Keratinocyte (primary cell): ENCODE data around the gene KLLN. TPM values are rescaled to one million over a fixed set of nuclear protein-coding genes. Genes with fewer than 3 reads are reported as not detected.
A peak's percentile ranks its signal among the peaks of the same experiment; 100 is the strongest.

ENCODE experiments used
- DNase-seq: peaks from one replicate; pipeline ENCODE4 v3.0.0-alpha.2; 2011; ENCODE audit warnings: low read depth, missing footprints, low spot score
- FAIRE-seq: peaks from 2 replicates; lab custom pipeline; 2011; peaks lifted over from hg19 to GRCh38; lab: Jason Lieb, UNC
- H2AFZ ChIP-seq: 2 replicates; pipeline ENCODE4 v1.6.0; 2012; ENCODE audit warnings: low read length, control low read depth, inconsistent platforms; ENCODE audit not compliant: control insufficient read depth
- H3K27ac ChIP-seq: 2 replicates; pipeline ENCODE4 v1.5.1; 2011; ENCODE audit warnings: low read length; ENCODE audit not compliant: control insufficient read depth, insufficient read depth
- H3K27me3 ChIP-seq: 3 replicates; pipeline ENCODE4 v1.6.0; 2011; ENCODE audit warnings: low read length; ENCODE audit not compliant: control insufficient read depth, insufficient read depth; ENCODE audit errors: extremely low read depth
- H3K36me3 ChIP-seq, 2 experiments: 2 replicates in 1 of 2; 3 replicates in 1 of 2; pipeline ENCODE4 v1.5.1; 2011; ENCODE audit warnings: low read length in 2 of 2, mild to moderate bottlenecking in 1 of 2; ENCODE audit not compliant: control insufficient read depth in 2 of 2, insufficient read depth in 2 of 2; ENCODE audit errors: extremely low read depth in 1 of 2
- H3K4me1 ChIP-seq: 3 replicates; pipeline ENCODE4 v1.5.1; 2011; ENCODE audit warnings: low read length; ENCODE audit not compliant: control insufficient read depth, insufficient read depth; ENCODE audit errors: extremely low read depth
- H3K4me2 ChIP-seq: 3 replicates; pipeline ENCODE4 v1.6.0; 2011; ENCODE audit warnings: low read depth, low read length; ENCODE audit not compliant: control insufficient read depth, insufficient read depth; ENCODE audit errors: extremely low read depth
- H3K4me3 ChIP-seq, 3 experiments: fragments of 200-600 bp in 1 of 3; sonication (generic) in 1 of 3; 2 replicates in 2 of 3; 3 replicates in 1 of 3; pipeline ENCODE4 v1.5.1; 2011 to 2016; ENCODE audit warnings: low read length in 3 of 3, mild to moderate bottlenecking in 3 of 3, control low read depth in 2 of 3, inconsistent platforms in 1 of 3, low read depth in 1 of 3, mixed read lengths in 1 of 3, mixed run types in 1 of 3, moderate library complexity in 1 of 3; ENCODE audit not compliant: control insufficient read depth in 2 of 3, insufficient read depth in 2 of 3; ENCODE audit errors: extremely low read depth in 1 of 3
- H3K79me2 ChIP-seq: 2 replicates; pipeline ENCODE4 v1.6.0; 2012; ENCODE audit warnings: low read length; ENCODE audit not compliant: control insufficient read depth, insufficient read depth
- H3K9ac ChIP-seq: 3 replicates; pipeline ENCODE4 v1.6.0; 2011; ENCODE audit warnings: low read length; ENCODE audit not compliant: control insufficient read depth, insufficient read depth; ENCODE audit errors: extremely low read depth
- H3K9me1 ChIP-seq: 3 replicates; pipeline ENCODE4 v1.6.0; 2011; ENCODE audit warnings: low read length; ENCODE audit not compliant: control insufficient read depth, insufficient read depth; ENCODE audit errors: extremely low read depth
- H3K9me3 ChIP-seq: 2 replicates; pipeline ENCODE4 v1.5.1; 2012; ENCODE audit warnings: low read depth, low read length; ENCODE audit not compliant: control insufficient read depth
- H4K20me1 ChIP-seq: 3 replicates; pipeline ENCODE4 v1.6.0; 2011; ENCODE audit warnings: low read length; ENCODE audit not compliant: control insufficient read depth, insufficient read depth; ENCODE audit errors: extremely low read depth
- CTCF ChIP-seq, 3 experiments: IDR thresholded peaks in 1 of 3; conservative IDR thresholded peaks in 1 of 3; optimal IDR thresholded peaks in 1 of 3; 2 replicates in 2 of 3; 3 replicates in 1 of 3; pipeline versions ENCODE3 to v1.5.1; 2011; ENCODE audit warnings: low read length in 3 of 3, mild to moderate bottlenecking in 3 of 3, moderate library complexity in 2 of 3, control low read depth in 1 of 3, inconsistent platforms in 1 of 3; ENCODE audit not compliant: insufficient read depth in 2 of 3; ENCODE audit errors: extremely low read depth in 1 of 3
- EZH2 ChIP-seq: IDR thresholded peaks from one replicate; pipeline ENCODE4 v1.6.1; 2012; ENCODE audit warnings: inconsistent platforms, mild to moderate bottlenecking, low read length, moderate library complexity
- dilution Hi-C: fragments of 300-500 bp; cut with MboI; formaldehyde crosslinking; loops from one replicate; pipeline ENCODE4 v1.7.0; 2020; ENCODE audit warnings: low sequenced_read_pairs; ENCODE audit not compliant: extremely low pct_ligation_motif_present
- polyA plus RNA-seq, 5 experiments: library from polyadenylated mRNA; depleted of rRNA in 3 of 5; stranded (reverse) in 3 of 5; stranded (forward) in 1 of 5; unstranded in 1 of 5; fragments of >200 nt; gene quantifications; 1 replicate in 1 of 5; 2 replicates in 3 of 5; 3 replicates in 1 of 5; pipeline versions ENCODE4 v1.2.1 to v1.2.3, GENCODE V29; 2011 to 2012; ENCODE audit warnings: missing spikeins in 2 of 5, low read depth in 1 of 5, low replicate concordance in 1 of 5

Gene KLLN
- polyA plus RNA-seq, 1 donor (not counting 4 experiments of a cell fraction or from before 2014, with no cell fraction given), result 0.16 TPM

GRCh38 chr10:87862679-87863052, 667 bp downstream of the KLLN start:
- peak overlapping the region; percentile 88 for H3K27ac ChIP-seq
- no peaks in the 10 kb centered on the region for H3K27me3 ChIP-seq
- no peaks in the 10 kb centered on the region for H3K9me1 ChIP-seq
- peak overlapping the region; percentile 86 for H3K9ac ChIP-seq
- H3K36me3 ChIP-seq, result no peaks in the 10 kb centered on the region
- peaks cover 11% of the 10 kb centered on the region for H3K4me1 ChIP-seq
- H3K4me2 ChIP-seq, result peak overlapping the region; percentile 99
- FAIRE-seq, result no peak
- dilution Hi-C loops, result no loop called here
- peaks cover 6% of the 10 kb centered on the region for H4K20me1 ChIP-seq
- no peaks in the 10 kb centered on the region for H3K9me3 ChIP-seq
- no peak for DNase-seq
- TF ChIP-seq CTCF (optimal IDR thresholded peaks at IDR 0.05 in 1 of 3, IDR thresholded peaks at IDR 0.05 in 1 of 3, conservative IDR thresholded peaks at IDR 0.05 in 1 of 3; ENCODE audit: extremely low read depth in 1 of 3, insufficient read depth in 2 of 3, low read length in 3 of 3) (peak in 1 of 3 experiments; percentile 9), EZH2 (no peak)
- H3K79me2 ChIP-seq, result peaks cover 37% of the 10 kb centered on the region
- peak overlapping the region; percentile 72 for H2AFZ ChIP-seq
- peak overlapping the region; percentile 69 to 97 (median 78) for H3K4me3 ChIP-seq

- peak overlapping the region; percentile 69 to 97 (median 78) for H3K4me3 ChIP-seq
- peak; percentile 62 for FAIRE-seq
- dilution Hi-C loops, result no loop called here
These were observed 1.2 kb downstream of the KLLN start for GRCh38 chr10:87861953-87862678.

More at GRCh38 chr10:87861953-87862678, 1.2 kb downstream of the KLLN start:
- peaks cover 31% of the 10 kb centered on the region for H3K79me2 ChIP-seq
- peaks cover 11% of the 10 kb centered on the region for H3K4me1 ChIP-seq
- no peaks in the 10 kb centered on the region for H3K27me3 ChIP-seq
- peak overlapping the region; percentile 72 for H2AFZ ChIP-seq
- H3K27ac ChIP-seq, result peak overlapping the region; percentile 88
- no peaks in the 10 kb centered on the region for H3K9me3 ChIP-seq
- no peaks in the 10 kb centered on the region for H3K36me3 ChIP-seq
- peak overlapping the region; percentile 99 for H3K4me2 ChIP-seq
- TF ChIP-seq CTCF (optimal IDR thresholded peaks at IDR 0.05 in 1 of 3, IDR thresholded peaks at IDR 0.05 in 1 of 3, conservative IDR thresholded peaks at IDR 0.05 in 1 of 3; ENCODE audit: extremely low read depth in 1 of 3, insufficient read depth in 2 of 3, low read length in 3 of 3) (no peak), EZH2 (no peak)
- peaks cover 6% of the 10 kb centered on the region for H4K20me1 ChIP-seq
- DNase-seq, result peak; percentile 84
- H3K9ac ChIP-seq, result peak overlapping the region; percentile 86
- H3K9me1 ChIP-seq, result no peaks in the 10 kb centered on the region
